GM12872 (cell line): ENCODE results near the gene PCDHGA1.

ENCODE experiments used
- TF ChIP-seq, protein P1 (sequence below): IDR thresholded peaks from 3 replicates; pipeline ENCODE4 v1.5.1; 2011; ENCODE audit warnings: low read depth, mild to moderate bottlenecking, low read length, moderate library complexity; ENCODE audit not compliant: insufficient read depth

PCDHGA1 gene

GRCh38 chr5:141510850-141511601 lies 180.7 kb downstream of the PCDHGA1 start:
- TF ChIP-seq, protein P1, sequence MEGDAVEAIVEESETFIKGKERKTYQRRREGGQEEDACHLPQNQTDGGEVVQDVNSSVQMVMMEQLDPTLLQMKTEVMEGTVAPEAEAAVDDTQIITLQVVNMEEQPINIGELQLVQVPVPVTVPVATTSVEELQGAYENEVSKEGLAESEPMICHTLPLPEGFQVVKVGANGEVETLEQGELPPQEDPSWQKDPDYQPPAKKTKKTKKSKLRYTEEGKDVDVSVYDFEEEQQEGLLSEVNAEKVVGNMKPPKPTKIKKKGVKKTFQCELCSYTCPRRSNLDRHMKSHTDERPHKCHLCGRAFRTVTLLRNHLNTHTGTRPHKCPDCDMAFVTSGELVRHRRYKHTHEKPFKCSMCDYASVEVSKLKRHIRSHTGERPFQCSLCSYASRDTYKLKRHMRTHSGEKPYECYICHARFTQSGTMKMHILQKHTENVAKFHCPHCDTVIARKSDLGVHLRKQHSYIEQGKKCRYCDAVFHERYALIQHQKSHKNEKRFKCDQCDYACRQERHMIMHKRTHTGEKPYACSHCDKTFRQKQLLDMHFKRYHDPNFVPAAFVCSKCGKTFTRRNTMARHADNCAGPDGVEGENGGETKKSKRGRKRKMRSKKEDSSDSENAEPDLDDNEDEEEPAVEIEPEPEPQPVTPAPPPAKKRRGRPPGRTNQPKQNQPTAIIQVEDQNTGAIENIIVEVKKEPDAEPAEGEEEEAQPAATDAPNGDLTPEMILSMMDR: no peak

- TF ChIP-seq, protein P1: no peak
Observed at GRCh38 chr5:141511771-141512325, 181.5 kb downstream of the PCDHGA1 start.

- TF ChIP-seq, protein P1: peak; percentile 94
Observed at GRCh38 chr5:141512390-141512910, 182.1 kb downstream of the PCDHGA1 start.

DNA sequence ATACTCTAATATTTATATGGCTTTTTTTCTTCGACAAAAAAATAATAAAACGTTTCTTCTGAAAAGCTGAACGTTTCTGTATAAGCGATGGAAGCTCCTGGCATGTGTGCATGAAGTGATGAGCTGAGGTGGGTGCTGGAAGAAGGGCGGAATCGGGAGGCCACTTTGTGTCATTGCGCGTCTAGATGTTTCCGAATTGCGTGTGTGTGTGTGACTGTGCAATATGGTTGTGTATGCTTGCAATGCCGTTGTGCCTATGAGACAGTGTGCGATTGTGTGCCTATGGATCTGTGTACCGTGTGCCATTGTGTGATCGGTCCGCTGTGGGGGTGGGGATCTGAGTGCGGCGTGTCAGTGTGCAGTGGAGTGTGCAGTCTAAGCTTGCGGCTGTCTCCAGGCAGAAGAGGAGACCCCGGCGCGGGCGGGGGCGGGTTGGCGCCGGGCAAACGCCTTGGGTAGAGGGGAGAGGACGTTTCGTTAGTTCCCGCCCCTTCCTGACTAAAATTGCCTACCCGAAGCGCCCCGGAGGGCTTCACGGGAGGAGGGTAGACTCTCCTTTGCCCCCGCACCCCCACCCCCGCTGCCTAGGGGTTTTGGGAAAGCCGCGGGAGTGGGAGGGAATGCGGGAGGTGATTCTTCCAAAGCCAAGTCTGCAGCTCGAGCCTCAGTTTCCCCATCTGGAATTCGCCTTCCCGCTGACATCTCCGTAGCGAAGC lies 182.8 kb downstream of the PCDHGA1 start:
- TF ChIP-seq, protein P1: no peak

GRCh38 chr5:141513627-141514329 lies 183.5 kb downstream of the PCDHGA1 start:
- TF ChIP-seq, protein P1: no peak

DNA sequence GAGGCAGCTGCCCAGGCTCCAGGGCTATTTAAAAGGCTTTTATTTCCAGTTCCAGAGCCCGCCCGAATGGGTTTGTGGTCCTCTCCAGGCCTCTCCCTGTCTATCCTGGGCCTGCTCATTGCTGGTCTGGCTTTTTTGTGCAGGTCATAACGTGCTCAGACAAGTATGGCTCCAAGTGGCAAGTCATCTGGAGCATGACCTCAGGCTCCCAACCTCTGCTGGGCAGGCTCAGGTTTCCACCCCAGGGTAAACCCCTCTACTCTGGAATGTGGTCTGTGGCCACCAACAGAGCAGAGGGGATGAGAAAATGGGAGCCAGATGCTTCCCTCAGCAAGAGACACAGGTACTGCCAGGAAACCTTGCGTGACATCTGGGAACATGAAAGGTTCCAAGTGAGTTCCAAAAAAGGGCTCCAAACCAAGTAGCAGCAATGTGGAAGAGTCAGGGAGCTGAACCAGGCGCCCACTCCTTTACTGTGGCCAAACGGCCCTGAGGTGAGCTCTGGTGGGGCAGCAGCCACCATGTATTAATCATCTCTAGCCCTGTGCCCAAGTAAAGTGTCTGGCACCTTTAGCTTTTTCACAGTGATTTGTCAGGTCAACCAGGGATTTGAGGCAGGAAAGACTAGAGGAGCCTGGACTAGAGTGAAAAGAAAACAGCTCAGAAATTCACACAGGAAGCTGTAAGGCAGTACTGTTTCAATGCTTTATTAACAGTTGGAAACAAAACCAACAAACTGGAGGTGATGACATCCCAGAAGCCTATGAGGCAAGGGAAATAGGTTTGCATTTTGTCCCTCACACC lies 184.2 kb downstream of the PCDHGA1 start:
- TF ChIP-seq, protein P1: no peak
